Activated T-cell treated with anti-CD3 and anti-CD28 coated beads, Interleukin-2, amount 50 U/mL, for 72 hours (primary cell): ENCODE results near the gene SLC6A20. TPM values are rescaled to one million over a fixed set of nuclear protein-coding genes. Genes with fewer than 3 reads are reported as not detected.

ENCODE experiments used
- ATAC-seq, 2 donors: fragments of 150-1000 bp; cut with Tn5 transposase; replicated peaks in 1 of 2; 2 replicates each; pipeline ENCODE4 v1.10.0; 2021; ENCODE audit warnings: moderate library complexity in 2 of 2, mild to moderate bottlenecking in 1 of 2
- DNase-seq, 2 donors: peaks; one replicate each; pipeline ENCODE4 v3.0.0; 2021 to 2022; ENCODE audit warnings: mixed read lengths in 1 of 2
- H3K27ac Mint-ChIP-seq: one replicate; pipeline ENCODE4 v1.8.0; 2022; ENCODE audit warnings: mild to moderate bottlenecking, moderate library complexity, mixed read lengths
- H3K27me3 Mint-ChIP-seq: one replicate; pipeline ENCODE4 v1.8.0; 2022; ENCODE audit warnings: low read depth, mixed read lengths
- H3K36me3 Mint-ChIP-seq, 2 donors: one replicate each; pipeline ENCODE4 v1.8.0; 2022; ENCODE audit warnings: mixed read lengths in 2 of 2, mild to moderate bottlenecking in 1 of 2; ENCODE audit not compliant: insufficient read depth in 2 of 2
- H3K4me1 Mint-ChIP-seq: one replicate; pipeline ENCODE4 v1.8.0; 2022; ENCODE audit warnings: low read depth, mixed read lengths
- H3K4me3 Mint-ChIP-seq, 2 donors: one replicate each; pipeline ENCODE4 v1.8.0; 2022; ENCODE audit warnings: mild to moderate bottlenecking in 2 of 2, mixed read lengths in 2 of 2, moderate library complexity in 2 of 2
- H3K9me3 Mint-ChIP-seq, 2 donors: one replicate each; pipeline ENCODE4 v1.8.0; 2022; ENCODE audit warnings: mixed read lengths in 2 of 2
- total RNA-seq, 2 donors: library from RNA; stranded (reverse); gene quantifications; one replicate each; pipeline ENCODE4 v1.2.3, GENCODE V29; 2022

The SLC6A20 gene
- total RNA-seq, 2 donors from 2014 or later = not detected

DNA sequence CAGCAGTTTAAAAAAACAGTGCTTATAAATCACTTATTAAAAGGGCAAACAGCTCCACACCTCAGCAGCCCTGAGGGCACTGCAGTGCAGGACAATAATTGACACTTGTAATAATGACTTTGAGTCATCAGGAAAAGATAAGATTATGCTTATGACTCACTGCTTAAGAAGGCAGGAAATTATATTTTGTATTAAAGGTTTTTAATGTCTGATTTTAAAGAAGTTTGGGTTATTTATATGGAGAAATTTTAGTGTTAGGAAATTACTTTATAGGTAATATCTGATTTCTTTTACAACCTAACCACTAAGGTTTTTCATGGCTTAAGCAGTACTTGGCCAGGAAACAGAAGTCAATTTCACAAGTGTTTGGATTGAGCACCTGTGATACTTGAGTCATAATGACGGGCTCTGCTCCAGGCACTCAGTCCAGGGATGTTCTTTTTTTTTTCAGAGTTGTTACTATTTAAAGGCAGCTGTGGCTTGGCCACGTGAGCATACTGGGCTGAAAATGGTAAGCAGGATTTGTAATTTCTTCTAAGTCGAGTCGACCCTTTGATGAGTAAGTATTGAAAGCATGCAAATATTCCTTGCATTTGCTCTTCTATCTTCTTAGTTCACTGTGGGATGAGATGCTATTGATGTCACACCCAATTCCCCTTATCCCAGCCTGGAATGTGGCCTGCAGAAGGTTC lies 21.6 kb upstream of the SLC6A20 start:
- DNase-seq = no peak
- H3K27ac Mint-ChIP-seq = no peak overlapping the region
- peaks cover 0 to 2% of the 10 kb centered on the region in 2 donors for H3K36me3 Mint-ChIP-seq
- H3K4me1 Mint-ChIP-seq = no peaks in the 10 kb centered on the region
- H3K4me3 Mint-ChIP-seq = no peak overlapping the region
- peak in 1 of 2 donors; percentile 25 for ATAC-seq
- no peaks in the 10 kb centered on the region for H3K27me3 Mint-ChIP-seq
- H3K9me3 Mint-ChIP-seq = no peaks in the 10 kb centered on the region

DNA sequence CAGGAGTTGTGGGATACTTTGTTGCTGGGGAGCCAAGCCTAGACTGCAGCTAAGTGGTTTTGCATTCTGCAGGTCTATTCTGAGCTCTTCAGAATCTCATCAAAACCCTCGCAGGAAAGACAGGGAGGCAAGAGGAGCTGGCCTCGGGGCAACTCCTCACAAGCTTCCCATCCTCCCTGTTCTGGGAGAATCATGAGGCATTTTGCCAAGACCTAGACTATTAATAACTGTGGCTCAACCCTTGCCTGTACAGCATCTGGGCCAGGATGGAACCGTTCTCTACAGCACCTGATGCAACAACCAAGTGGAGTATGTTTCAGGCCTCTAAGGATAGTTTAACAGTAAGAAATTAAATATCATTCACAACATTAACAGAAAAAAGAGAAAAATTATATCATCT lies 20.2 kb upstream of the SLC6A20 start:
- ATAC-seq (no peak), DNase-seq (no peak)
- no peaks in the 10 kb centered on the region for H3K27me3 Mint-ChIP-seq
- no peaks in the 10 kb centered on the region for H3K9me3 Mint-ChIP-seq
- H3K4me1 Mint-ChIP-seq = no peaks in the 10 kb centered on the region
- H3K4me3 Mint-ChIP-seq = no peak overlapping the region
- no peak overlapping the region for H3K27ac Mint-ChIP-seq
- H3K36me3 Mint-ChIP-seq = peaks cover 0 to 2% of the 10 kb centered on the region in 2 donors

DNA sequence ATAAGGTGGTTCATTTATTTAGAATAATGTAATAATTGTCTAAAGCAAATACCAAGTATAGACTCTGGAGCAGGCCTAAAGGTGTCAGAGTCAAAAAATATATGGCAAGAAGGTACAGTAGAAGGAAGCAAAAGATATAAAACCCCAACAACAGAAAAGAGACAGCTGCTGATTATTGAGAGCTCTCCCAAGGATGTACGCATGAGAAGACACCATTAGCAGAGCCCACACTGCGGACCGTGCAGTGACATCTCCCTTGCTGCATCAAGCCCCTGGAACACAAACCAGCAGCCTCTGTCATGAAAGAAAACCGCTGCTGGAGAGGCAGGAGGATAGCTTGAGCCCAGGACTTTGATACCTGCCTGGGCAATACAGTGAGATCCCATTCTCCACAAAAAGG lies 18.0 kb upstream of the SLC6A20 start:
- no peak for DNase-seq
- Mint-ChIP-seq H3K4me3 (no peak overlapping the region), H3K9me3 (no peaks in the 10 kb centered on the region), H3K4me1 (no peaks in the 10 kb centered on the region), H3K36me3 (no peaks in the 10 kb centered on the region), H3K27me3 (no peaks in the 10 kb centered on the region), H3K27ac (no peak overlapping the region)
- ATAC-seq = no peak

DNA sequence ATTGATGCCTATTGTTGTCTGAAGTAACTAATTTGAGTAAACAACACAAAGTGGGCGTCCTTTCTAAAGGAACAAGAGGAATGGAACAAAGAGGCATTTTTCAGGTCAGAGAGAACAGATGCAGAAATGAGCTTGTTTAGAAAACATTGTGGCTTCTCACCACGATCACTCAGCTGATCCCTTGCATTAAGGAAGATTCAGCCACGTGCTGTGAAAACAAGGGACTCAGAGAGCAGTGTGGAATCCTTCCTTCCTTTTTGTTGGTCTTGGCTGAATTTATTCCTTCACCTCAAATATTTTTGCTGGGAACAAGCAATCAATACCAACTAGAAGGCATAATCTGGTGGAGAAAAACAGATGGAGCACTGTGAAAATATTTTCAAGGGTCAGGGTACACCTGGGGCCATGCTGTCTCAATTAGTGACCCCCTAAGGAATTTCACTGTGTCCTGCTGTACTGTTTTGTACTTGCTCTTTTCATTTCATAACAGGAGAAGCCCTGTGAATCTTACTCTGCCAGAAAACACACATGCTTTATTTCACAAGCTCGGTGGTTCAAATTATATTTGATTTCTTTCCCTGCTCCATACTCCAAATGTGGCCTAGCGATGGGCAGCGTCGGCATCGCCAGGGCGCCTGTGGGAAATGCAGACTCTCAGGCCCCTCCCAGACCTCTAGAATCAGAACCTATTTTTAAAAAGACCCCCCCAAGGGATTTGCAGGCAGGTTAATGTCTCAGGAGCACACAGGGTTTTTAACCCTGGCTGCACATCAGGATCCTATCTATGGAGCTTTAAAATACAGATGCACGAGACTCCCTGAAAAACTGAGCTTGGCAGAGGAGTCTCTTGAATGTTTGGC lies 11.6 kb upstream of the SLC6A20 start:
- H3K4me1 Mint-ChIP-seq = no peaks in the 10 kb centered on the region
- H3K27ac Mint-ChIP-seq = no peak overlapping the region
- H3K27me3 Mint-ChIP-seq = peaks cover 16% of the 10 kb centered on the region
- H3K9me3 Mint-ChIP-seq = peaks cover 0 to 1% of the 10 kb centered on the region in 2 donors
- no peak for ATAC-seq
- no peak for DNase-seq
- H3K36me3 Mint-ChIP-seq = no peaks in the 10 kb centered on the region
- H3K4me3 Mint-ChIP-seq = no peak overlapping the region

DNA sequence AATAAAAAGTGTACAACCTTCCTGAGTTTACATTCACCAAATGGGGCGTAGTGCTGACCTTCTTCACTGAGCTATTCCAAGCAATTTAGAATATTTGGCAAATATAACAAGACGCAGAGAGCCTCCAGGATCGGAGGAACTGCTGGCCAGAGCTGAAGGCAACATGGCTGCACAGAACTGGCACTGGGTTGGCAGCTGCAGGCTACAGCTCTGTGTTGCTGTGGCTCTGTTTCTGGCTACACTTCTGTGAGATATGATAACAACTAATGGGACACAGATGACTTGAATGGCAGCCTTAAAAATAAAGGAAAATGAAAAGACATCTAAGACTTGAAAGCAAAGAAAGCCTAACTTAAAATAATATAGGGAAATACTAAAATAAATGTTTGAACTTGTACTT lies 10.8 kb upstream of the SLC6A20 start:
- Mint-ChIP-seq H3K4me1 (no peaks in the 10 kb centered on the region), H3K27me3 (peaks cover 16% of the 10 kb centered on the region), H3K4me3 (no peak overlapping the region), H3K9me3 (peaks cover 0 to 1% of the 10 kb centered on the region in 2 donors), H3K36me3 (no peaks in the 10 kb centered on the region), H3K27ac (no peak overlapping the region)
- DNase-seq (no peak), ATAC-seq (no peak)

DNA sequence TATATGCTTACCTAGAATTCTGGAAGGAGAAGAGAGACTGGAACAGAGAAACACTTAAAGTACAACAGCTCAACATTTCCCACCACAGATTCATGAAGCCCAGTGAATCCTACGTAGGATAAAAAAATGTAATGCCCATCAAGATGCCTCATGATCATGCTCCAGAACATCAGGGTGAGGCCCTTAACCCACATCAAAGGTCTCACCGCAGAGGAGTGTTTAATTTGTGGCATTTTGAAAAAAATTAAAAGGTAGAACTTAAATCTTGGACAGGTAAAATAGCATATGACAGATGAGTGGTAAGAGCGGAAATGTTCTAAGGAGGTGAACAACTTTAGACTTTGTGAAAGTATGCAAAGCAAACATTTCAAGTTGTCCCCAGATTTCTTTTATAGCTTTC lies 9.7 kb upstream of the SLC6A20 start:
- Mint-ChIP-seq H3K4me3 (no peak overlapping the region), H3K36me3 (no peaks in the 10 kb centered on the region), H3K4me1 (no peaks in the 10 kb centered on the region), H3K9me3 (peaks cover 0 to 1% of the 10 kb centered on the region in 2 donors), H3K27me3 (peaks cover 16% of the 10 kb centered on the region), H3K27ac (no peak overlapping the region)
- no peak for ATAC-seq
- DNase-seq = no peak

DNA sequence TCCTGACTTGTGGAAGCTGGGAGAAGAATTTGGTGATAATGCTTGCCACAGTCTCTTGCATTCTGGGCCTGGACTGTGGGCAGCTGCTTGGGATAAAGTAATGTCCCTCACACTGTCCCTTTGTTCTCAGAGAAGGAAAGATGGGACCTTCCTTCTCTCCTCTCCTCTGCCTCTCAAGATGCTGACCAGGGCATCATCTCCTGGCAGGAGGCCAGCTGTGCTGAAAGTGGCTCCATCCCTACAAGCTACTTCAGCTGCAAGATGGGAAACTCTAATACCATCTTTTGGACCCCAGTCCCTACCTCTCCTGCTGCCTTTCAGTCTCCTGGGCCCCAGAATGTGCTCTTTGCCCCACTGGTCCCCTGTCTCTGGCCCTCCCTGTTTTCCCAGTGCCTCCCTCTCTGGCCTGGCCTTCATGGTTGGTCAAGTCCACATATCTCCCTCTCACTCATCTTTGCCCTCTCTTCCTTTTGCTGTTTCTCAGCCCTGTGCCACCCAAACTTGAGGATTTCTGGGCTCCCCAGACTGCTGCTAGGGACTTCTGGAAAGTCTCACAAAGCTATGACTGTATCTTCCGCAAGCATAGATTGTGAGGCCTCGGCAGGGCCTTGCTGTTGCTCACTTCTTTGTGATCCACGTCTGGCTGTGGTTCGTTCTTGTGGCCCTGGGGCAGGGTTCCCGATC lies 7.1 kb upstream of the SLC6A20 start:
- Mint-ChIP-seq H3K4me3 (no peak overlapping the region), H3K36me3 (no peaks in the 10 kb centered on the region), H3K27ac (no peak overlapping the region), H3K27me3 (peaks cover 30% of the 10 kb centered on the region), H3K4me1 (no peaks in the 10 kb centered on the region), H3K9me3 (peaks cover 0 to 1% of the 10 kb centered on the region in 2 donors)
- ATAC-seq (no peak), DNase-seq (no peak)

DNA sequence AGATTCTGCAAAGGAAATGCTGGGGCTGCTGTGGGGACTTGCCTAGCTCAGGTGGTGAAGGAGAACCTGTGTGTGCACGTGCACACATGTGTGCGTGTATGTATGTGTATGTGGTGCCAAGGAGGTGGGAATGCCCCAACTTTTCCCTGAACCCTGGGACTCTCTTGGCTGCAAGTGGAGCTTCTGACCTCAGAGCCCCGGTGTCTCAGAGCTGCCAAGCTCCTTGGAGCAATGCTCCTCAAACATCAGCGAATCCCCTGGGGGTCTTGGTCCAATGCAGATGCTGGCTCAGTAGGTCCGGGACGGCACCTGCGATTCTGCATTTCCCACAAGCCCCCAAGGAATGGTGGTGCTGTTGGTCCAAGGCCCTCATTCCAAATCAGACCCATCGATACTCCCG lies 5.8 kb upstream of the SLC6A20 start:
- no peaks in the 10 kb centered on the region for H3K36me3 Mint-ChIP-seq
- peaks cover 41% of the 10 kb centered on the region for H3K27me3 Mint-ChIP-seq
- no peak overlapping the region for H3K4me3 Mint-ChIP-seq
- ATAC-seq = no peak
- DNase-seq = no peak
- H3K9me3 Mint-ChIP-seq = peaks cover 0 to 1% of the 10 kb centered on the region in 2 donors
- no peak overlapping the region for H3K27ac Mint-ChIP-seq
- no peaks in the 10 kb centered on the region for H3K4me1 Mint-ChIP-seq

DNA sequence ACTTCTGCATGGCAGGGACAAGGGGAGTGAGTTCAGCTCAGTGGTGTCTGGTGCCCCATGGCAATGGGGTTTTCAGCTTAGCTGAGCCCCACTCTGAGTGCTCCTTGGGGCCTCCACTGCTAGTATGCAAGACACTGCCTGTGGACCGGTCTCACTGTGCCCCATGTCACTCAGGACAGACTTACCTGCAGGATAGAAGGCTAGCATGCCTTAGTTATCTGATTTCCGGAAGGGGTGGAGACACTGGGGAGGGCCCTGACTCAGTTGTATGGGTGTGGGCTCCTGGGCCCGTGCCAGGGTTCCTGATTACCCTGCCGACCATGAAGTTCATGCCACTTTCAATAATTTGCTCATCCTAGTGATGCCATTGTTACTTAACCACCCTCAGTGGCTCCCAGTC lies 4.3 kb upstream of the SLC6A20 start:
- H3K4me3 Mint-ChIP-seq = no peak overlapping the region
- H3K36me3 Mint-ChIP-seq = no peaks in the 10 kb centered on the region
- H3K4me1 Mint-ChIP-seq = peaks cover 3% of the 10 kb centered on the region
- ATAC-seq (no peak), DNase-seq (no peak)
- peaks cover 45% of the 10 kb centered on the region for H3K27me3 Mint-ChIP-seq
- H3K9me3 Mint-ChIP-seq = peaks cover 0 to 1% of the 10 kb centered on the region in 2 donors
- H3K27ac Mint-ChIP-seq = no peak overlapping the region

DNA sequence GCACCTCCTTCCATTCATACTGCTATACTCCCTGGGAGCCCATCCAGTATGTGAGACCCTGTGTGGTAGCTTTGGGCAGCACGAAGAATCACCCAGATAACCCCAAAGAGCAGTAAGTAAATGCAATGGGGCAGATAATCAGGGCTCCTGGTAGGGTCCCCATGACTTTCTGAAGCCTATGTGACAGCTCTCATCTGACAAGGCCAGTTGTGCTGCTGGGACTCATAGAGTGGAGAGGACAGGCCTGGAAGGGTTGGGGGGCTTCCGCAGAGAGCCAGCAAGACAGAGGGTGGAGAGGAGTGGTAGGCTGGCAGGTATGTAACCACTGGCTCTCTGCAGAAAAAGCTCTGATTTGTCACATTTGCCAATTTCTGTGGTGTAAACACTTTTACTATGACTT lies 3.2 kb upstream of the SLC6A20 start:
- Mint-ChIP-seq H3K4me1 (peaks cover 8% of the 10 kb centered on the region), H3K27ac (no peak overlapping the region), H3K4me3 (no peak overlapping the region), H3K9me3 (no peaks in the 10 kb centered on the region), H3K36me3 (no peaks in the 10 kb centered on the region), H3K27me3 (peaks cover 52% of the 10 kb centered on the region)
- ATAC-seq (no peak), DNase-seq (no peak)

DNA sequence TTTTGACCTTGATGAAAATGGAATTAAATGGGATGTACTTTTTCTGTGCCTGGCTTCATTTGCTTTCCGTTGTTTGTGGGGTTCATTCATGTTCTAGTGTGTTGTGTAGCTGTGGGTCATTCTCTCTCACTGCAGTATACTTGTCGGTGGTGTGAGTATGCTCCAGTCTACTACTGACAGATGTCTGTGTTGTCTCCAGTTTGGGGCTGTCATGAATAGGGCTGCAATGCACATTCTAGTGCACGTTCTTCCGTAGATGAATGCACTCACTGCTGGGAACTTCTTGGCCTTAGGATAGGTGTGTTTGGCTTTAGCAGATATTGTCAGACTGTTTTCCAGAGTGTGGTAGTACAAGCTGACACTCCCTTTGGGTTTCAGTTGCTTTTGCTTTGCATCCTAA lies 1.7 kb upstream of the SLC6A20 start:
- ATAC-seq = no peak
- H3K27ac Mint-ChIP-seq = no peak overlapping the region
- peaks cover 57% of the 10 kb centered on the region for H3K27me3 Mint-ChIP-seq

DNA sequence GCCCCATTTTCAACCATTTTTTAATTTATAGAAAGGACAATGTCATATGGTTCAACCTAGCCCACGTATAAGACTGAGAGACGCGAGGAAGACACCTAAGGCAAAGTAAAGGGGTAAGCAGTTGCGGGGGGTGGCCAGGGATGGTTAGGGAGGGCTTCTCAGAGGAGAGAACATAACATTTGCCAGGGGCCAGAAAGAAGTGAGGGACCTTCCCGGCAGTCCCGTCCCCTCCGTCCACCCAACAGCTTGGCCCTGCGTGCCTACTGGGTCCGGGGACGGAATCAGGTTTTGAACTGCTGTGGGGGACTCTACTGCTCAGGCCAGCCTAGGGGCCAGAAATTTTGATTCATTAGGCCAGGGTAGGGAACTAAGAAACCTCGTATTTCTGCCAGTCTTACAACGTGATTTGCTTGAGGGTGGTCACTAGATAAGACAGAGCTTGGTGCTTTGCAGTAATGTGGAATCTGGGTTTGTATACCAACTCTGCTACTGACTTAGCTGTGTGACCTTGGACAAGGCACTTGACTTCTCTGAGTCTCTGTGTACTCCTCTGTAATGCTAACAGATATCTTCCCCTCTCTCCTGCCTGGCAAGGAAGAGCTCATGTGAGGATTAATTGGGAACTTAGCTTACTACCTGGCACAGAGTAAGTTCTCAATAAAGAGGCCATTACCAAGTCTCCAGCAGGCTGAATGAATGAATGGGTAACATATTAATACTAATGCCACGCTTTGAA lies 734 bp upstream of the SLC6A20 start:
- peaks cover 62% of the 10 kb centered on the region for H3K27me3 Mint-ChIP-seq
- ATAC-seq = no peak
- H3K9me3 Mint-ChIP-seq = no peaks in the 10 kb centered on the region
- no peak overlapping the region for H3K27ac Mint-ChIP-seq
- H3K4me1 Mint-ChIP-seq = peaks cover 8% of the 10 kb centered on the region
- H3K36me3 Mint-ChIP-seq = no peaks in the 10 kb centered on the region
- peak overlapping the region; percentile 80 to 83 for H3K4me3 Mint-ChIP-seq
- no peak for DNase-seq

More for the DNA sequence above, 1.7 kb upstream of the SLC6A20 start:
- Mint-ChIP-seq H3K36me3 (no peaks in the 10 kb centered on the region), H3K4me3 (no peak overlapping the region), H3K4me1 (peaks cover 8% of the 10 kb centered on the region), H3K9me3 (no peaks in the 10 kb centered on the region)
- DNase-seq = no peak

DNA sequence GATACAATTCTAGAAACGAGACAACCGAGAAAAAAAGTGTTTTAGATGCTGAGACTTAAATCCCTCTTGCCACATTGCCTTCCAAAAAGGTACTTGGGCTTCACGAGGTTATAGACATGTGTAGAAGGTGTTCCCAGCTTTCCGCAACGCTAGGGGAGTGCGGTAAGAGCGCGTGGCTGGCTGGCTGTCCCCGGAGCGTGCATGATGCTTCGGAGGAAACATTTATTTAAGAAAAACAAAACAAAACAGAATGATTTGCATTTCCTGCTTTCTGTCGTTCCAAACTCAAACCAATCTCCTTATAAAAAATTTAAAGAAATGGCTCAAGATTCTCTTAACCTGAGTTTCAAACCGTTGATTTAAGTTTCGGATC lies 841 bp downstream of the SLC6A20 start:
- no peak for DNase-seq
- H3K4me3 Mint-ChIP-seq = peak overlapping the region; percentile 80 to 83
- ATAC-seq = peak in 1 of 2 donors; percentile 23
- H3K9me3 Mint-ChIP-seq = peaks cover 2 to 3% of the 10 kb centered on the region in 2 donors
- peaks cover 0 to under 1% of the 10 kb centered on the region in 2 donors for H3K36me3 Mint-ChIP-seq
- H3K4me1 Mint-ChIP-seq = peaks cover 8% of the 10 kb centered on the region
- no peak overlapping the region for H3K27ac Mint-ChIP-seq
- H3K27me3 Mint-ChIP-seq = peaks cover 72% of the 10 kb centered on the region
